Hippocampal formation (tissue), 2 donors: ENCODE data around the gene CCDC78.
"Not testable (repeated sequence)": the region's sequence is repeated elsewhere in the genome, so short reads cannot be mapped to it uniquely, and the experiment has no call there.

Source experiments
- DNase-seq, 2 donors: peaks; one replicate each; lab custom pipeline; 2025; lab: John Stamatoyannopoulos, UW

Gene CCDC78

DNA sequence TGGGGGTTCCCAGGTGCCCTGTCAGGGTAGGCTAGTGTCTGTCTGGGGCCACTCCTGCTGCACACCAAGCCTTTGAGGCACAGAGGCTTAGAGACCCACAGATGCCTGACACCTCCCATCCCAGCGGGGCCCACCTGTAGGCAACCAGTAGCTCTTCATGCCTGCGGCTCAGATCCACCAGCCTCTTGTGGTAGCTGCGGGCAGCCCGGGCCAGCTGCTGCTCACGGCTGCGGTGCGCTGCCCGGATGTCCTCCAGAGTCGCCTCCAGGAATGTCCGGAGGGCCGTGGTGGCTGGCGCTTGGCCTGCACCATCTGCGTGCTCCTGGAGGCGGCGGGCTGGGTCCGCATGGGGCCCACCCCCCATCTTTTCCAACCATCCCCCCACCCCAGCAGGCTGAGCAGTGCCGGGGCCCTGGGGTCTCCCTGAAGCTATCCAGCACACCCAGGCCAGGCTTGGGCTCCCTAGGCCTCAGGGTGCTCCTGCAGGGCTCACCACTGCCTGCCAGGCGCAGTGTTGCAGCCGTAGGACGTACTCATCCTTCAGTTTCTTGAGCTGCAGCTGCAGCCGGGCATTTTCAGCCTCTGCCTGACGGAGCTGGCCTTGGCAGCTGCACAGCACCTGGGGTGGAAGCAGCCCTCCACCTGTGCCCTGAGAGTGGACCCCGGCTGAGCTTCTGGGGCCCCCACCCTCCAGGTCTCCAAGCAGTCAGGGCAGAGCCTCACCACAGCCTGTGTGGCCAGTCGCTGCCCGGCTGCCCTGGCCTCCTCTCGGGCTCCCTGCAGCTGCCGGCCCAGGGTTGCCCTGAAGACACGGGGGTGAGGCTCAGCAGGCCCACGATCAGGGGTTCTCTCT lies 1.8 kb downstream of the CCDC78 start:
- DNase-seq = no peak

DNA sequence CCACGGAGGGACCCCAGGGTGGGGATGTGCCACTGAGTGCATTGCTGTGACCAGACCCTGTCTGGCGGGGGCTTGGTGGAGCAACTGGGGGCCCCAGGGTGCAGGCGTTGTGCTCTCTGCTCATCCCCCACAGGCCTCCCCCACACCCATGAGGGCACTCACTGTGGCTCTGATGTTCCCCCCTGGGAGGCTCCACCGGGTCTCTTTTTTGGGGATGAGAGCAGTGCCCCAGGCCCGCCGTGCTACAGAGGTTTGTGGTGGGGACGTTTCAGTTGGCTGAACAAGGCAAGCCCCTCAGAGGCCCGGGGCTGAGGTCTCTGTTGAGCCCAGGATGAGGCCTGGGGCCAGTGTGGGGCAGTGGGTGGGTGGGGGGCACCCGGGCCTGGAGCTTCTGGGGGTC lies 2.5 kb downstream of the CCDC78 start:
- DNase-seq = no peak

DNA sequence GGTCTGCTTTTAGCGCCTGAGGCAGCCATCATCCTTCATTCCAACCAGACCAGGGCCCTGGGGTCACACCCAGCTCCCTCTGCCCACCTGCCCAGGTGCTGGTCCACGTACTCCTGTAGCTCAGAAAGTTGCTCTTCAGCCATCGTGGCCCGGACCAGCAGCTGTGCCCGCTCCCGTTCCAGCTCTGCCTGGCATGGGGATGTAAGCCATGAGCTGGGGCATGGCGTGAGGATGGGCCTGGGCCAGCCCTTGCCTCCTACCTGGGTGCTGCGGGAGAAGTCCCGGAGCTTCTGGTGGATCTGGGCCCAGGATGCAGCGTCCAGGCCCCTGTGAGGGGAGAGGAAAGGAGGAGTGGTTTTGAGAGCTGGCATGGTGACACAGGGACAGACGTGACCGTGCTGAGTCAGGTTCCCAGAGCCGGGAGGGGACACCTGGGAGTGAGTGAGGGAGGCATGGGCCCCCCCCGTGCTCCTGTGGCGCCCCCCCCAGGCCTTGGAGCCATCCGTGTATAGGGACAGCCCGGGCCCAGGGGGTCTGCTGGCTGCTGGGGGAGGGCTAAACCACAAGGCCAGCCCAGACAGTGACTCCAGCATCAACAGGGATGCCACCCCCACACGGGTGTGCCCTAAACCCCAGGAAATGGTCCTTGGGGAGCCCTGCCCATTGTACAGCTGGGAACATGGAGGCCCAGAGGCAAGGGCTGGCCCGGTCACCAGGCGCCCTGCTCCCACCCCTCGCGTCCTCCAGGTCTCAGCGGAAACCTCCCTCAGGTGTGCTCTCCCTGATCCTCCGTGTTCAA lies 3.2 kb downstream of the CCDC78 start:
- no peak for DNase-seq

DNA sequence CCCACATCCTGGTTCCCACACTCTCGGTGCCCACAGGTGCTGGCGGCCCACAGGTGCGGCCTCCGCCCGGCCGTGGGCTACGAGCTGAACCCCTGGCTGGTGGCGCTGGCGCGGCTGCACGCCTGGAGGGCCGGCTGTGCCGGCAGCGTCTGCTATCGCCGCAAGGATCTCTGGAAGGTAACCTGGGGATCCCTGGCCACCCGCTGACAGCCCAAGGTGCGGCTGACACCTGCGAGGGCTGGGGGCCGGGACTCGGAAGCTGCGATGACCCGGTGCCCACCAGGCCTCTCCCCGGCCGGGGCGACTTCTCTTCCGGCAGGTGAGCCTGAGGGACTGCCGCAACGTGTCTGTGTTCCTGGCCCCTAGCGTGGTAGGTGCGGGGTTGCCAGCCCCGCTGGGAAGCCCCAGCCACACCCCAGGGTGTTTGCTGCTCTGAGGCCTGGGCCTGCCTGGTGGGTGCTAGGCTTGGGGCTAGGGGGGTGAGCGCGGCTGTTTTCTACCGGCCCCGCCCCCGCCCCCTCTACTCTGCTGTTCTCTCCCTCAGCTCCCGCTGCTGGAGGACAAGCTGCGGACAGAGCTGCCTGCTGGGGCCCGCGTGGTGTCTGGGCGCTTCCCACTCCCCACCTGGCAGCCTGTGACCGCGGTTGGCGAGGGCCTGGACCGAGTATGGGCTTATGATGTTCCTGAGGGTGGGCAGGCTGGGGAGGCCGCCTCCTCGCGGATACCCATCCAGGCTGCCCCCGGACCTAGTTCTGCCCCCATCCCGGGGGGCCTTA lies 4.3 kb downstream of the CCDC78 start:
- DNase-seq = no peak

DNA sequence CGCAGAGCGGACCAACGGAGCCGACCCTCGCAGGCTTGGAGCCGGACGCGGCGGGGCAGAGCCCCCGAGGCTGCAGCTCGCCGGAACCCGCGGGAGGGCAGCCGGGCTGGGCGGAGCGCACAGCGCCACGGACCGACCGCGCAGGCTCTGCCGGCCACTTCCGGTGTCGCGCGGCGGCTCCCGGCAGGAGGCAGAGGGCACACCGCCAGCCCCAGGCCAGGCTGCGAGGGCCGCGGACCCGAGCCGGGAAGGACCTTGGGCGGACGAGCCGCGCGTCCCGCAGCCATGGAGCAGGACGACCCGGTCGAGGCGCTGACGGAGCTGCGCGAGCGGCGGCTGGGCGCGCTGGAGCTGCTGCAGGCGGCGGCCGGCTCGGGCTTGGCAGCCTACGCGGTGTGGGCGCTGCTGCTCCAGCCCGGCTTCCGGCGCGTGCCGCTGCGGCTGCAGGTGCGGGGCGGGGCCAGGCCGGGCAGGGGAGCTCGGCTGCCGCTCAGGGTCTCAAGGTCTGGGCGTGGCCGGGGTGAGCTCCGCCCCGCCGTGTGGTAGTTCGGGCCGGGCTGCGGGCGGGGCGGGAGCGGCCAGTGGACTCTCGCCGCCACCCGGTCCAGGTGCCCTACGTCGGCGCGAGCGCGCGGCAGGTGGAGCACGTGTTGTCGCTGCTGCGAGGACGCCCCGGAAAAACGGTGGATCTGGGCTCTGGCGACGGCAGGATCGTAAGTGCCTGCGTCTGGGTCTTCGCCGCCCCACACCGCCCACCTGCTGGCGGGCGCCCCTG lies 5.1 kb downstream of the CCDC78 start, which contains the start of gene ANTKMT:
Gene ANTKMT, plus strand, starts transcription at position 157 of the 775 bp plus-strand sequence. Its CDS starts 129 bp downstream, at position 286.
- peak; percentile 58 to 77 for DNase-seq

DNA sequence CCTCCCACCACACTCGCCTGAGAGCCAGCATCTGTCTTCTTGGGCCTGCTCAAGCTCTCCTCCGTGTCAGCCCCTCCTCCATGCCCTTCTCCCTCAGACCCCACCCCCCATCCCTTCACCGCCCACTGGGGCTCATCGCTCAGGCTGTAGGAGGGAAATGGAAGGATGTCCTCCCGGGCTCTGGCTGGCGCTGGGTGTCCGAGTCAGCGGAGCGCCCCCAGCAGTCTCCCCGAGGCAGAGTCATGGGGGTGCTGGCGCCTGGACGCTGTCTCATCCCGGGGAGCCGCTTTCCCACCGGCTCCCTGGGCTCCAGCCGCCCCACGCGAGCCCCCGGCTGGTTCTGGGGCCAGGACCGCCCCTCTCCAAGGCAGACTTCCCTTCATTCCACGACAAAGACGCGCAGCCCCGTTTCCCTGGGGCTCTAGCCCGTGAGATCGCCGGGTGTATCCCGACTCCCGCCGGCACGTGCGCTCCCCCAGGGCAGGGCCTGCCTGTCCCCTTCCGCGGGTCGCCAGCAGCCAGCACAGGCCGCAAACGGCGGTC lies 5.7 kb downstream of the CCDC78 start:
- DNase-seq = peak; percentile 41 to 52

DNA sequence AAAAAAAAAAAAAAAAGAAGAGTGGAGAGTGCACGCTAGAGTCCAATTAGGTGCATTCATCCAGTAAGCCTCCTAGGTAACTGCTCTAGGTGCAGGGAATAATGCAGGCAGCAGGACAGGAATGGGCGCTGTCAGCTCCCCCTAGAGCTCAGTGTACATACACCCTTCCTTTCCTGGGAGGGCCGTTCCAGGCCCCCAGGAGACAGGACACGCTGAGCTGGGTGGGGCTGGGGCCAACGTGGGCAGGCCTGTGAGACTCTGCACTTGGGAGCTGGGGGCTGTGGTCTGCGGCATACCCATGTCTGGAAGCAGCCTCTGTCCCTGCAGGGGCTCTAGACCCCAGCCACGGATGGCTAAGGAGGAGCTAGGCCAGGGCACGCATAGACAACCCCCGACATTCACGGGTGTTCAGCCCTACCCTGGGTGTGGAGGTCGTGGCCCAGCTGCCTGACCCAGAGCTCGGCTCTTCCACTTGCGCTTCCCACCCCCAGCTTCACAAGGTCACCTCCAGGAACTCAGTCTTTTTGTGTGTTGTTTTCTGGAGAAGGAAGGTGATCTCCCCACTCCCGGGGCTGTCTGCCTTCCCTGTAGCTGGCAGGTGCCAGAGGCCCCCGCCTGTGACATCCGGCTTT lies 6.3 kb downstream of the CCDC78 start:
- no peak for DNase-seq

DNA sequence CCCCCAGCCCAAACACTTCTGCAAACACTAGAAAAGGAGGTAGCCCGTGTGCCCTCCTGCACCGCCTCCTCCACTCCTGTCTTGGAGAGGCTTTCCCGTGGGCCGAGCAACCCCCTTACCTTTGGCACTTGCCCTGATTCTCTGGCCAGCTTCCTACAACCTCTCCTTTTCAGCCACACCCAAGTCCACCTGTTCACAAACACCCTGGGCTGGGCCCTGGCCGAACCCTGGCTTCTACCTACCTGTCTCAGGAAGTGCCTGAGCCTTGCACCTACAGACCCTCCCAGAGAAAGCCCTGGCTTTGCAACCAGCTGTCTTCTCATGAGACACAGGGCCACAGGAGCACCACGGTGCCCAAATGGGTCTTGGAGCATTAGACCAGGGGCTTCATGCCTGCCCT lies 7.3 kb downstream of the CCDC78 start:
- no peak for DNase-seq

DNA sequence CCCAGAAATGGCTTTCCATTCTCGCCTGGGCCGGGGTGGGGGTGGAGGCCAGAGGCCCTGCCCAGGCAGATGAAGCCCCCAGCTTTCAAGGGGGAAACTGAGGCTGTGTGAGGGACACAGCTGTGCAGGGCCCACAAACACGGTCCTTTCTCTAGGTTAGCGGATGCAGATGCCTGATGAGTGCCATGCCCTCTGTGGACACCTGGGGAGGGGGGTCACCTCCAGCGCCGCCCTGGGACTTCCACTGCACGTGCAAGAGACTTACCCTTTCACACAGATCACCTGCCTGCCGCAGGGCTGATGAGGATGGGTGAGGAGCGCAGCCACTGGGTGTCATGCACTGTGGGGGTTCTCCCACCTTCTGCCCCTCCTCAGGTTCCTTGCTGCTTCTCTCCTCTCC lies 7.9 kb downstream of the CCDC78 start:
- DNase-seq = no peak

DNA sequence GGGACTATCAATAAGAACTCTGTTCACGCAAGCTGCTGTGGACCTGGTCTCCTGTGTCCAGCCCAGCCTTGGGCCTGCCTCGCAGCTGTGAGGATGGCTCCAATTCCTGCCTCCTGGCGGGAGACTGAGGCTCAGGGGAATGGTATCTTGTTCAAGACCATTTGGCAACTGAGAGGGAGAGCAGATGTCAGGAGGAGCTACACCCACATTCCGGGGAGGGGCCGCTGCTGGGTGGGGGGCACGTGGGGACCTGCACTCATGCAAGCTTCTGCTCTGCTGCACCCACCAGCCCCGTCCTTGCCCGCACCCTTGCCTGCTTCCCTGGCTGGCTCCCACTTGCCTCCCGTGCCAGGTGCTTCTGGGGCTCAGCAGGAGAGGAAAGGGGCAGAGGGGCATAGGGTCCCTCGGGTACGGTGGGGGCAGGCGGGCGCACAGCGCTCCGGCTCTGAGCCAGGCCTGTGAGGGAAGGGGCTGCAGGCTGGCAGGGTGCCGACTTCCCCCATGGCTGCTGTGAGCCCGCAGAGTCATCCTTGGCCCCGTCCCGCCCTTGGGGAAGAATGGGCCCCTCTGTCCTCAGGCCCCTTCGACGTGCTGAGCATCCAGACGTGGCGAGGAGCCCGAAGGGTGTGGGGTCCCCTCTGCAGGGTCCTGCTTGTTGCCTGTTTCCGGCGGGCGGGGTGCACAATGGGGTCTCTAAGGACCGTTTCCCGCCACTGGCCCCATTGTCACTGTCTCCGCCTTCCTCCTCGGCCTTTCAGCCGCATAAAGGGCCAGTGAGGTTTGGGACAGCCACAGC lies 8.6 kb downstream of the CCDC78 start:
- DNase-seq = no peak

DNA sequence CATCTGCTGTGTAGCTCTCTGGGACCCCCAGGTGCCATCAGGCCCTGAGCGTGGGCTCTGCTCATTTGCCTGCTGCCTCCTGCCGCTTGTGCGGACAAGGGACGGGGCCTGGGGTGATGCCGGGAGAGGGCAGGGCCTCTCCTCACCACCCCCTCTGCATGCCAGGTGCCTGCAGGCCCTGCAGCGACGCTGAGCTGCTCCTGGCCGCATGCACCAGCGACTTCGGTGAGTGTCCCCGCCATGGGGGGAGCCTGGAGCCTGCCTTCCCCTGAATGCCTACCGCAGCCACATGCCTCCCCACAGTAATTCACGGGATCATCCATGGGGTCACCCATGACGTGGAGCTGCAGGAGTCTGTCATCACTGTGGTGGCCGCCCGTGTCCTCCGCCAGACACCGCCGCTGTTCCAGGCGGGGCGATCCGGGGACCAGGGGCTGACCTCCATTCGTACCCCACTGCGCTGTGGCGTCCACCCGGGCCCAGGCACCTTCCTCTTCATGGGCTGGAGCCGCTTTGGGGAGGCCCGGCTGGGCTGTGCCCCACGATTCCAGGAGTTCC lies 9.4 kb downstream of the CCDC78 start:
- DNase-seq = no peak

DNA sequence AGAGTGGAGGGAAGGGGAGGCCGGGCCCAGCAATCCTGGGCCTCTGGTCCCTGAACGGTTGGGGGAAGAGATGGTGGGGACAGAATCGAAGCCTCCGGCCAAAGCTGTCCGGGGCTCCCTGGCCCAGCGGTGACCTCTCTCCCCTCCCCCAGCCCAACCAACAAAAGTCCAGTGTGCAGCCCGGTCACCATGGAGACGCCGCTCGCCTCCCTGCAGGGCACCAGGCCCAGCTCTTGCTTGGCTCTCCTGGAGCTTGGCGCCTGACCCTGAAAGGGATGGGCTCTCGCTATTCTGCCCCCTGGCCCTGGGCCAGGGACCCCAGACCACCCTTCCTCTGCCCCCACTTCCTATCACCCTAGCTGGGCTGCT lies 10.1 kb downstream of the CCDC78 start:
- peak; percentile 86 to 89 for DNase-seq

DNA sequence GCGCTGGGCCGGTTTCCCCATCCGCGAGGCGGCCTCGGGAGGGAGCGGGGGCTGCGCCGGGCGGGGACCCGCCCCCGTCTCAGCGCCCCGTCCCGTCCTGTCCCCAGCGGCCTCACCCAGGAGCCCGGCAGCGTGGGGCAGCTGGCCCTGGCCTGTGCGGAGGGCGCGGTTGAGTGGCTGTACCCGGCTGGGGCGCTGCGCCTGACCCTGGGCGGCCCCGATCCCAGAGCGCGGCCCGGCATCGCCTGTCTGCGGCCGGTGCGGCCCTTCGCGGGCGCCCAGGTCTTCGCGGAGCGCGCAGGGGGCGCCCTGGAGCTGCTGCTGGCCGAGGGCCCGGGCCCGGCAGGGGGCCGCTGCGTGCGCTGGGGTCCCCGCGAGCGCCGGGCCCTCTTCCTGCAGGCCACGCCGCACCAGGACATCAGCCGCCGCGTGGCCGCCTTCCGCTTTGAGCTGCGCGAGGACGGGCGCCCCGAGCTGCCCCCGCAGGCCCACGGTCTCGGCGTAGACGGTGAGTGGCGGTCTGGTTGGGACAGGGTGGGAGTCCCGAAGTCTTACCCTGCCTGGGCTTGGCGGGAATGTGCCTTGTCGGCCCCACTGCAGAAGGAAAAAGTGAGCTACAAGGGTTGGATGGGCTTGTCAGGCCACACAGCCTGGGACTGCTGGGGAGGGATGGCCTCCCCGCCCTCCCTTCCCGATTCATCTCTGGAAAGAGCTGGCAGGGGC lies 10.6 kb downstream of the CCDC78 start:
- no peak for DNase-seq

DNA sequence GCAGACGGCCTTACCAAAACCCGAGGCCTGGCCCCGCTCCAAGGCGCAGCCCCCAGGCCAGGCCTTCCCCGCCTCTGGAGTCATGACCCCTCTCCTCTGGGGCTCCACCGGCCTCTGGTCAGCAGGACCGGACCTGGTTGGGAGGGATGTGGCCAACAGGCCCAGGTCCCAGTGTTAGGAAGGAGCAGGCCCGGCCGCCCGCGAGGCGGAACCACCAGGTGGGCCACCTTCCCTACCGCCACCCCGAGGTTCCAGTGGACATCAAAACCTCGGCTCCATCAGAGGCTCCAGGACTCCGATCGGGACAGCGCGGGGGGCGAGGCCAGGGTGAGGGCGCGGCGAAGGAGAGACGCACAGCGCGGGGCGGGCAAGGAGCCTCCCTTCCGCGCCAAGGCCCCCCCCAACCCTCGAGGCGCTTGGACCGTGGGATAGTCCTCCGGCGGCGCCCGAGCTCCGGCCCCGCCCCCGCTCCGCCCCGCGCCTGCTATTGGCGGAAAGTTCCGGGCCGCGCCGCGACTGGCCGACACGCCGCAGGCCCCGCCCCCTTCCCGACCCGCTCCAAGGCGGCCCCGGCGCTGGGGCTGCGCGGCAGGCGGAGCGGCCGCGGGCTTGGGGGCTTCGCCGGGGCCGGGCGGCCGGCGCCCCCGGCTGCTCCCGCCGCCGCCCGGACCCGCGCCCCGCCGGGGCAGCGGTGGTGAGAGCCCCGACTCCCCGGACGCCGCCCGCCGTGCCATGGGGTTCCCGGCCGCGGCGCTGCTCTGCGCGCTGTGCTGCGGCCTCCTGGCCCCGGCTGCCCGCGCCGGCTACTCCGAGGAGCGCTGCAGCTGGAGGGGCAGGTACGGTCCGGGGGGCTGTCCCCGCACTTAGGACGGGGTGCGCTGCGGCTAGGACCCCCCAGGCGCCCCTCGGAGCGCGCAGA lies 11.4 kb downstream of the CCDC78 start, which contains the start of gene METRN:
Gene METRN, plus strand, starts transcription at position 561 of the 919 bp plus-strand sequence. Its CDS starts 172 bp downstream, at position 733.
- DNase-seq = peak; percentile 82 to 86

DNA sequence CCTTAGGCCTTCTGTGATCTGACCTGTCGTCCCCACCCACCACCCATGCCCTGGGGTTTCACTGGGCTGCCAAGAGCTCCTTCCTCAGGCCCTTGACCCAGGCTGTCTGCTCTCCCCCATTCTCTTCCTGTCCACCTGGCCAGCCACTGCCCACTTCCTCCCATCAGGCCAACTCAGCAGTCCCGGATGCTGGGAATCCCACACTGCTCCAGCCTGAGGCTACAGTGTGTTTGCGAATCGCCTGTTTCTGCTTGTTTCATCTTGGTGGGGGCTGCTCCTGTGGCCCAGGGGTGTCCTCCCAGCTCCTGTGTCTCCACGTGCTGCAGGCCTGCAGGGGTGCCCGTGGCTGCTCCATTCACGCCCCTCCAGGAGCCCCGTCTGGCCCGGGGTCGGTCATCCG lies 12.2 kb downstream of the CCDC78 start:
- DNase-seq = no peak

DNA sequence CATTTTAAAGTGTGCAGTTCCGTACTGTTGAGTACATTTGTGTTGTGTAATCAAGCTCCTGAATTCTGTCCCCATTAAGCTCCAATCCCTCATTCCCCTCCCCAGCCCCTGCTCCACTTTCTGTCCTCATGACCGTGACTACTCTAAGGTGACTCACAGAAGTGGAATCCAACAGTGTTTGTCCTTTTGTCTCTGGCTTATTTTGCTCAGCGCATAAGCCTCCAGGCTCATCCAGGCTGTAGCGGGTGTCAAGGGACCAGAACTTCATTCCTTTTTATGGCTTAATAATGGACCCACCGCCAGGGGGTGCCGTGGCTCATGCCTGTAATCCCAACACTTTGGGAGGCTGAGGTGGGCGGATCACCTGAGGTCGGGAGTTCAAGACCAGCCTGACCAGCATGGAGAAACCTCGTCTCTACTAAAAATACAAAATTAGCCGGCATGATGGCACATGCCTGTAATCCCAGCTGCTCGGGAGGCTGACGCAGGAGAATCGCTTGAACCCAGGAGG lies 13.4 kb downstream of the CCDC78 start:
- not testable (repeated sequence) for DNase-seq

DNA sequence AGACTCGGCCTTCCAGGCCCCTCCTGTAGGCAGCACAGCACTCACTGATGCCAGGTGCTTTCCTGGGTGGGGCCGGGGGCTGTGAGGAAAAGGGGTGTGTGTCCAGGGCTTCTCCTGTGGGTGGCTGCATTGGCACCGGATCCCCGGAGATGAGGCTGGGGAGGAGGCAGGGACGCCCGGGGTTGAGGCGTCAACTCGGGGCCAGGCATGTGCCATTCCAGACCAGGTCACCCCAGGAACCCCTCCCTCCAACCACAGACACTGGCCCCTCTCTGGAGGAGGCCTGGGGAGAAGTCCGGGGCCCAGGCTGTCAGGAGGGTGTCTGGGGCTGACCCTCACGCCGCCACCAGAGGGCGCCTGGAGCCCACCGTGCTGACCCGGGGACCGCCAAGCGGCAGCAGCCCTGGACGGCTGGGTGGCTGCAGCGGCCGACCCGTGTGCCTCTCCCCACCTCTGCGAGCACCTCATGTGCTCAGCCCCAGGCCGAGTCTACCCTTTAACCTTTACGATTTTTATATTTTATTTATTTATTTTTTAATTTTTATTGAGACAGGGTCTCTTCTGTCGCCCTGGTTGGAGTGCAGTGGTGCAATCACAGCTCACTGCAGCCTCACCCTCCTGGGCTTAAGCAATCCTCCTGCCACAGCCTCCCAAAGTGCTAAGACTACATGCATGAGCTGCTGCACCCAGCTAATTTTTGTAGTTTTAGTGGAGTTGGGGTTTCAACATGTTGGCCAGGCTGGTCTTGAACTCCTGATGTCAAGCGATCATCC lies 14.5 kb downstream of the CCDC78 start:
- peak in 1 of 2 donors; percentile 63 for DNase-seq
